K562 (cell line): ENCODE data around the gene ESCO1. TPM values are rescaled to one million over a fixed set of nuclear protein-coding genes. Genes with fewer than 3 reads are reported as not detected.

Experiments used
- ATAC-seq: fragments of 200-7000 bp; cut with Tn5 transposase; 3 replicates; pipeline ENCODE4 v1.9.1; 2020; ENCODE audit warnings: moderate library complexity
- BruUV-seq: library from RNA; stranded (reverse); fragments of 400-500 nt; replicated peaks from 2 replicates; lab custom pipeline; 2021; lab: Mats Ljungman, UMichigan
- CTCF ChIA-PET: fragments of 300-600 bp; formaldehyde crosslinking; extraction: SDS; loops from one replicate; lab custom pipeline; 2021; ENCODE audit warnings: low intra/inter-chr PET ratio; lab: Yijun Ruan, JAX
- POLR2A ChIA-PET: fragments of 300-600, 350-650 bp; sonication (Branson Sonifier 250); formaldehyde crosslinking; extraction: SDS; loops from one replicate; lab custom pipeline; 2021; ENCODE audit warnings: antibody characterized with exemption, inconsistent platforms; lab: Yijun Ruan, JAX
- DNase-seq, 4 experiments: peaks; one replicate each; pipeline versions ENCODE4 v3.0.0 to v3.0.0-alpha.2; 2011 to 2018; ENCODE audit warnings: low spot score in 3 of 4, mixed read lengths in 3 of 4; ENCODE audit errors: extremely low read depth in 1 of 4
- FAIRE-seq: peaks from 2 replicates; lab custom pipeline; 2011; peaks lifted over from hg19 to GRCh38; lab: Jason Lieb, UNC
- H2AFZ ChIP-seq: 2 replicates; pipeline ENCODE4 v1.6.0; 2011; ENCODE audit warnings: low read depth, low read length, control low read depth, inconsistent platforms
- H3K27ac ChIP-seq: fragments of 200-600 bp; 3 replicates; pipeline ENCODE4 v1.8.0; 2011; ENCODE audit warnings: low read depth, mild to moderate bottlenecking, control low read depth, inconsistent platforms, low read length, moderate library complexity, mixed read lengths; ENCODE audit errors: extremely low read depth
- H3K27me3 ChIP-seq, 2 experiments: fragments of 300-600 bp in 1 of 2; 2 replicates in 1 of 2; 3 replicates in 1 of 2; pipeline versions ENCODE4 v1.6.0 to v1.8.0; 2011; ENCODE audit warnings: inconsistent platforms in 2 of 2, low read length in 2 of 2, mild to moderate bottlenecking in 1 of 2, mixed read lengths in 1 of 2, moderate library complexity in 1 of 2; ENCODE audit not compliant: control insufficient read depth in 2 of 2, insufficient read depth in 2 of 2
- H3K36me3 ChIP-seq: fragments of 300-600 bp; 3 replicates; pipeline ENCODE4 v1.8.0; 2011; ENCODE audit warnings: mild to moderate bottlenecking, low read length, inconsistent platforms; ENCODE audit not compliant: control insufficient read depth, insufficient read depth
- H3K4me1 ChIP-seq, 2 experiments: fragments of 200-600 bp in 1 of 2; replicated peaks in 1 of 2; 2 replicates in 1 of 2; 3 replicates in 1 of 2; pipeline versions ENCODE4 v1.5.1 to v1.8.0; 2011; ENCODE audit warnings: inconsistent platforms in 2 of 2, low read length in 2 of 2, mild to moderate bottlenecking in 1 of 2, mixed read lengths in 1 of 2, moderate library complexity in 1 of 2; ENCODE audit not compliant: control insufficient read depth in 2 of 2, insufficient read depth in 2 of 2
- H3K4me2 ChIP-seq: 2 replicates; pipeline ENCODE4 v1.6.1; 2011; ENCODE audit warnings: low read length, control low read depth, inconsistent platforms, mixed read lengths; ENCODE audit not compliant: insufficient read depth
- H3K4me3 ChIP-seq: fragments of 200-600 bp; sonication (generic), shearing (Covaris generic); 2 replicates; pipeline ENCODE4 v1.5.1; 2016; ENCODE audit warnings: control low read depth, inconsistent platforms
- H3K79me2 ChIP-seq: fragments of 200-600 bp; 3 replicates; pipeline ENCODE4 v1.8.0; 2011; ENCODE audit warnings: low read length, inconsistent platforms; ENCODE audit not compliant: control insufficient read depth, insufficient read depth
- H3K9ac ChIP-seq, 2 experiments: 2 replicates each; pipeline versions ENCODE4 v1.6.0 to v1.6.1; 2011; ENCODE audit warnings: low read depth in 2 of 2, low read length in 2 of 2, control low read depth in 1 of 2, inconsistent platforms in 1 of 2, mild to moderate bottlenecking in 1 of 2, mixed read lengths in 1 of 2; ENCODE audit not compliant: insufficient read depth in 1 of 2
- H3K9me1 ChIP-seq: one replicate; pipeline ENCODE4 v1.6.0; 2011; ENCODE audit warnings: inconsistent platforms, mild to moderate bottlenecking, low read length, moderate library complexity; ENCODE audit not compliant: control insufficient read depth, insufficient read depth
- H3K9me3 ChIP-seq: replicated peaks from 2 replicates; pipeline ENCODE4 v1.5.1; 2011; ENCODE audit warnings: low read depth, low read length, inconsistent platforms; ENCODE audit not compliant: control insufficient read depth, insufficient read depth
- H4K20me1 ChIP-seq: replicated peaks from 2 replicates; pipeline ENCODE4 v1.6.1; 2011; ENCODE audit warnings: low read length, inconsistent platforms, mixed read lengths; ENCODE audit not compliant: control insufficient read depth, insufficient read depth
- MYNN ChIP-seq, 2 experiments: sonication (generic); formaldehyde crosslinking in 1 of 2; IDR thresholded peaks; 2 replicates each; pipeline versions ENCODE4 v1.5.0 to v1.6.1; 2016 to 2020; ENCODE audit warnings: antibody characterized with exemption in 1 of 2, missing genetic modification reagents in 1 of 2
- SP1 ChIP-seq: sonication (generic); formaldehyde crosslinking; IDR thresholded peaks from 2 replicates; pipeline ENCODE4 v1.8.1; 2022; ENCODE audit warnings: mild to moderate bottlenecking, missing genetic modification reagents
- SUPT5H ChIP-seq: fragments of 450-650 bp; IDR thresholded peaks from 2 replicates; pipeline ENCODE4 v1.6.1; 2016
- WGBS: fragments of 100-300 bp; shearing (Covaris generic); methylation state at CpG from one replicate; pipeline ENCODE4 v1.1.6; 2016; ENCODE audit warnings: low coverage, mixed read lengths; ENCODE audit not compliant: insufficient coverage; ENCODE audit errors: missing lambda C conversion rate; 5-methylcytosine and 5-hydroxymethylcytosine counted together
- in situ Hi-C: fragments of 300-500 bp; cut with MboI; formaldehyde crosslinking; loops from 4 replicates; pipeline ENCODE4 v1.15.0; 2018; ENCODE audit warnings: inconsistent platforms, mixed read lengths
- intact Hi-C: fragments of 100-400 bp; cut with micrococcal nuclease; formaldehyde crosslinking; loops from 2 replicates; pipeline ENCODE4 v1.14.2; 2022
- polyA plus RNA-seq, 8 experiments: library from polyadenylated mRNA; depleted of rRNA in 4 of 8; stranded (reverse) in 5 of 8; unstranded in 3 of 8; fragments of >200 nt; fragmentation: Nextera tagmentation in 2 of 8; fragmentation: Illumina TruSeq in 1 of 8; extraction: Ambion mirVana in 2 of 8; extraction: Trizol in 1 of 8; gene quantifications; 2 replicates each; pipeline versions ENCODE4 v1.2.1 to v1.2.3, GENCODE V29; 2011 to 2014; ENCODE audit warnings: inconsistent platforms in 1 of 8, missing spikeins in 1 of 8
- total RNA-seq, 7 experiments: library from RNA; depleted of rRNA in 6 of 7; stranded (reverse); fragments of >200 nt in 6 of 7; fragmentation: Illumina TruSeq in 2 of 7; extraction: Trizol in 2 of 7; gene quantifications; 2 replicates each; pipeline versions ENCODE4 v1.2.1 to v1.2.3, GENCODE V29; 2011 to 2021; ENCODE audit warnings: low replicate concordance in 1 of 7
- TF ChIP-seq, protein P1 (sequence below): IDR thresholded peaks from 3 replicates; pipeline ENCODE4 v1.6.1; 2011; ENCODE audit warnings: borderline replicate concordance, mild to moderate bottlenecking, moderate library complexity; ENCODE audit not compliant: insufficient read length; ENCODE audit errors: extremely low read depth
- TF ChIP-seq, protein P2 (sequence below): fragments of 450-650 bp; IDR thresholded peaks from 2 replicates; pipeline ENCODE4 v1.6.1; 2016; ENCODE audit warnings: antibody characterized with exemption

ESCO1 gene
- total and polyA plus RNA-seq, 9 of the 15 experiments (the other 6 are each of a cell fraction or from before 2014, with no cell fraction given) = 15.0 to 31.3 (median 19.6) TPM

DNA sequence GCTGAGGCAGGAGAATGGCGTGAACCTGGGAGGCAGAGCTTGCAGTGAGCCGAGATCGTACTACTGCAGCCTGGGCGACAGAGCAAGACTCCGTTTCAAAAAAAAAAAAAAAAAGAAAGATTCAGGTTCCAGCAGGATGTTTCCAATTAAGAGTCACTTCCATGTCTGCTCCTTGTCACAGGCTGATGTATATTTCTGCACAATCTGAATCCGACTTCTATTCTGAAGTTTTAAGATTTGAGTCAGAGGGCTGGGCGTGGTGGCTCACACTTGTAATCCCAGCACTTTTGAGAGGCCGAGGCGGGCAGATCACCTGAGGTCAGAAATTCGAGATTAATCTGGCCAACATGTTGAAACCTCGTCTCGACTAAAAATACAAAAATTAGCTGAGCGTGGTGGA is 36.3 kb upstream of the ESCO1 start:
- in situ Hi-C loops = no loop called here
- no peaks in the 10 kb centered on the region for H3K79me2 ChIP-seq
- H3K36me3 ChIP-seq = peaks cover 26% of the 10 kb centered on the region
- DNase-seq = no peak
- BruUV-seq = no TSS peak
- H3K9me3 ChIP-seq = no peaks in the 10 kb centered on the region
- no peak overlapping the region for H3K4me3 ChIP-seq
- H4K20me1 ChIP-seq = no peaks in the 10 kb centered on the region
- no peak for FAIRE-seq
- CTCF ChIA-PET = no interaction called here
- POLR2A ChIA-PET = interaction anchor here (0.6 to 1.3 kb wide), 7 partner anchors 9 to 169 kb away, joined by 3 to 4 read pairs (median 3); no protein-coding TSS in a partner anchor
- H3K4me2 ChIP-seq = no peak overlapping the region
- ATAC-seq = no peak
- no peaks in the 10 kb centered on the region for H3K9me1 ChIP-seq
- intact Hi-C loops = no loop called here
- 66% methylated on average over 10 of the region's 13 CpGs for WGBS
- H3K27me3 ChIP-seq = no peaks in the 10 kb centered on the region
- no peak overlapping the region for H2AFZ ChIP-seq
- H3K9ac ChIP-seq = no peak overlapping the region
- no peak for TF ChIP-seq SP1 (CRISPR knock-in tag)
- TF ChIP-seq, protein P1, sequence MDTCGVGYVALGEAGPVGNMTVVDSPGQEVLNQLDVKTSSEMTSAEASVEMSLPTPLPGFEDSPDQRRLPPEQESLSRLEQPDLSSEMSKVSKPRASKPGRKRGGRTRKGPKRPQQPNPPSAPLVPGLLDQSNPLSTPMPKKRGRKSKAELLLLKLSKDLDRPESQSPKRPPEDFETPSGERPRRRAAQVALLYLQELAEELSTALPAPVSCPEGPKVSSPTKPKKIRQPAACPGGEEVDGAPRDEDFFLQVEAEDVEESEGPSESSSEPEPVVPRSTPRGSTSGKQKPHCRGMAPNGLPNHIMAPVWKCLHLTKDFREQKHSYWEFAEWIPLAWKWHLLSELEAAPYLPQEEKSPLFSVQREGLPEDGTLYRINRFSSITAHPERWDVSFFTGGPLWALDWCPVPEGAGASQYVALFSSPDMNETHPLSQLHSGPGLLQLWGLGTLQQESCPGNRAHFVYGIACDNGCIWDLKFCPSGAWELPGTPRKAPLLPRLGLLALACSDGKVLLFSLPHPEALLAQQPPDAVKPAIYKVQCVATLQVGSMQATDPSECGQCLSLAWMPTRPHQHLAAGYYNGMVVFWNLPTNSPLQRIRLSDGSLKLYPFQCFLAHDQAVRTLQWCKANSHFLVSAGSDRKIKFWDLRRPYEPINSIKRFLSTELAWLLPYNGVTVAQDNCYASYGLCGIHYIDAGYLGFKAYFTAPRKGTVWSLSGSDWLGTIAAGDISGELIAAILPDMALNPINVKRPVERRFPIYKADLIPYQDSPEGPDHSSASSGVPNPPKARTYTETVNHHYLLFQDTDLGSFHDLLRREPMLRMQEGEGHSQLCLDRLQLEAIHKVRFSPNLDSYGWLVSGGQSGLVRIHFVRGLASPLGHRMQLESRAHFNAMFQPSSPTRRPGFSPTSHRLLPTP = no peak
- TF ChIP-seq MYNN (IDR thresholded peaks at IDR 0.05) = peak; percentile 98
- peak; percentile 77; the same call in 1 of the 2 replicates for TF ChIP-seq MYNN (CRISPR knock-in tag; IDR thresholded peaks at IDR 0.05)
- TF ChIP-seq SUPT5H = 0 out of 2 replicates have a peak, but pooled peaks have one; percentile 21
- TF ChIP-seq, protein P2, sequence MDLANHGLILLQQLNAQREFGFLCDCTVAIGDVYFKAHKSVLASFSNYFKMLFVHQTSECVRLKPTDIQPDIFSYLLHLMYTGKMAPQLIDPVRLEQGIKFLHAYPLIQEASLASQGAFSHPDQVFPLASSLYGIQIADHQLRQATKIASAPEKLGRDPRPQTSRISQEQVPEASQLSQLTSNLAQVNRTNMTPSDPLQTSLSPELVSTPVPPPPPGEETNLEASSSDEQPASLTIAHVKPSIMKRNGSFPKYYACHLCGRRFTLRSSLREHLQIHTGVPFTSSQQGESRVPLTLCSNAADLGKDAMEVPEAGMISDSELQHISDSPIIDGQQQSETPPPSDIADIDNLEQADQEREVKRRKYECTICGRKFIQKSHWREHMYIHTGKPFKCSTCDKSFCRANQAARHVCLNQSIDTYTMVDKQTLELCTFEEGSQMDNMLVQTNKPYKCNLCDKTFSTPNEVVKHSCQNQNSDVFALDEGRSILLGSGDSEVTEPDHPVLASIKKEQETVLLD = no peak
- H3K27ac ChIP-seq = no peak overlapping the region
- no peaks in the 10 kb centered on the region; a peak in 1 of 5 replicates for H3K4me1 ChIP-seq
